ENCODE data around the gene MCM7. TPM values are rescaled to one million over a fixed set of nuclear protein-coding genes. Genes with fewer than 3 reads are reported as not detected.

MCM7 gene
- polyA plus RNA-seq, 1 of the 3 experiments (the other 2 are of a cell fraction) = 241 TPM

DNA sequence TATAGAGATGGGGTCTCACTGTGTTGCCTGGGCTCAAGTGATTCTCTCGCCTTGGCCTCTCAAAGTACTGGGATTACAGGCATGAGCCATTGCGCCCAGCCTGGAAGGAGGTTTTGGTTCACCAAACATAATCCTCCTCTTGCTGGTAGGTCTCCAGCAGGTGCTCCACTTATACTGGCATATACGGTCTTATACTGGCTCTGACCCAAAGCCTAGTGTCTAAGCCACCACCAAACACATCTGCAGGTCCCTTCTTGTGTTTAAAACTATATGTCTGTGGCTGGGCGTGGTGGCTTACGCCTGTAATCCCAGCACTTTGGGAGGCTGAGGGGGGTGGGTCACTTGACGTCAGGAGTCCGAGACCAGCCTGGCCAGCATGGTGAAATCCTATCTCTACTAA lies 30.9 kb upstream of the MCM7 start:
- Histone ChIP-seq H3K27ac (ENCODE audit: low read depth in 2 of 2, low read length in 1 of 2) (no peak overlapping the region), H3K27me3 (ENCODE audit: insufficient read depth) (no peaks in the 10 kb centered on the region), H3K4me1 (ENCODE audit: control insufficient read depth in 1 of 2, insufficient read depth in 2 of 2, low read depth in 1 of 2, low read length in 1 of 2) (peaks cover 5 to 10% of the 10 kb centered on the region in 2 experiments; a peak in 2 of 4 replicates), H3K9ac (no peak overlapping the region), H3K36me3 (replicated peaks in 1 of 2; ENCODE audit: control insufficient read depth in 1 of 2, insufficient read depth in 2 of 2, low read length in 1 of 2) (no peaks in the 10 kb centered on the region), H4K20me1 (ENCODE audit: insufficient read depth) (no peaks in the 10 kb centered on the region), H3K9me2 (no peaks in the 10 kb centered on the region), H3K4me3 (ENCODE audit: low read depth in 2 of 2, low read length in 1 of 2) (no peak overlapping the region), H3K79me2 (ENCODE audit: insufficient read depth) (no peaks in the 10 kb centered on the region), H3F3A (replicated peaks; ENCODE audit: insufficient read depth) (peaks cover 27% of the 10 kb centered on the region), H3K9me3 (no peaks in the 10 kb centered on the region), H3K4me2 (no peak overlapping the region), H2AFZ (ENCODE audit: low read depth) (no peak overlapping the region)
- TF ChIP-seq SIN3A (IDR thresholded peaks at IDR 0.05; ENCODE audit: borderline replicate concordance, low read depth, low read length) (no peak), FOXM1 (IDR thresholded peaks at IDR 0.05; ENCODE audit: low read depth) (no peak), FOXJ3 (CRISPR knock-in tag; IDR thresholded peaks at IDR 0.05) (no peak), MXI1 (IDR thresholded peaks at IDR 0.05; ENCODE audit: low read depth, low read length) (no peak), SMC3 (IDR thresholded peaks at IDR 0.05; ENCODE audit: low read depth, low read length) (no peak), CHD2 (IDR thresholded peaks at IDR 0.05; ENCODE audit: low read length, partially characterized antibody) (no peak), MEF2A (IDR thresholded peaks at IDR 0.05; ENCODE audit: borderline replicate concordance, low read depth) (no peak), RFX5 (IDR thresholded peaks at IDR 0.05; ENCODE audit: low read length) (no peak), TEAD4 (IDR thresholded peaks at IDR 0.05; ENCODE audit: borderline replicate concordance, insufficient read depth) (no peak), GATA2 (CRISPR knock-in tag; IDR thresholded peaks at IDR 0.05) (no peak), RAD21 (IDR thresholded peaks at IDR 0.05; ENCODE audit: low read length) (no peak), NRF1 (IDR thresholded peaks at IDR 0.05; ENCODE audit: low read depth, low read length) (no peak), TAF1 (IDR thresholded peaks at IDR 0.05; ENCODE audit: borderline replicate concordance, low read depth, low read length) (no peak)
- TF ChIP-seq, protein P1, sequence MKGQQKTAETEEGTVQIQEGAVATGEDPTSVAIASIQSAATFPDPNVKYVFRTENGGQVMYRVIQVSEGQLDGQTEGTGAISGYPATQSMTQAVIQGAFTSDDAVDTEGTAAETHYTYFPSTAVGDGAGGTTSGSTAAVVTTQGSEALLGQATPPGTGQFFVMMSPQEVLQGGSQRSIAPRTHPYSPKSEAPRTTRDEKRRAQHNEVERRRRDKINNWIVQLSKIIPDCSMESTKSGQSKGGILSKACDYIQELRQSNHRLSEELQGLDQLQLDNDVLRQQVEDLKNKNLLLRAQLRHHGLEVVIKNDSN (IDR thresholded peaks at IDR 0.05; ENCODE audit: borderline replicate concordance, low read depth) = no peak
- TF ChIP-seq, protein P2, sequence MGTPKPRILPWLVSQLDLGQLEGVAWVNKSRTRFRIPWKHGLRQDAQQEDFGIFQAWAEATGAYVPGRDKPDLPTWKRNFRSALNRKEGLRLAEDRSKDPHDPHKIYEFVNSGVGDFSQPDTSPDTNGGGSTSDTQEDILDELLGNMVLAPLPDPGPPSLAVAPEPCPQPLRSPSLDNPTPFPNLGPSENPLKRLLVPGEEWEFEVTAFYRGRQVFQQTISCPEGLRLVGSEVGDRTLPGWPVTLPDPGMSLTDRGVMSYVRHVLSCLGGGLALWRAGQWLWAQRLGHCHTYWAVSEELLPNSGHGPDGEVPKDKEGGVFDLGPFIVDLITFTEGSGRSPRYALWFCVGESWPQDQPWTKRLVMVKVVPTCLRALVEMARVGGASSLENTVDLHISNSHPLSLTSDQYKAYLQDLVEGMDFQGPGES (IDR thresholded peaks at IDR 0.05; ENCODE audit: low read depth, low read length) = no peak
- TF ChIP-seq, protein P3, sequence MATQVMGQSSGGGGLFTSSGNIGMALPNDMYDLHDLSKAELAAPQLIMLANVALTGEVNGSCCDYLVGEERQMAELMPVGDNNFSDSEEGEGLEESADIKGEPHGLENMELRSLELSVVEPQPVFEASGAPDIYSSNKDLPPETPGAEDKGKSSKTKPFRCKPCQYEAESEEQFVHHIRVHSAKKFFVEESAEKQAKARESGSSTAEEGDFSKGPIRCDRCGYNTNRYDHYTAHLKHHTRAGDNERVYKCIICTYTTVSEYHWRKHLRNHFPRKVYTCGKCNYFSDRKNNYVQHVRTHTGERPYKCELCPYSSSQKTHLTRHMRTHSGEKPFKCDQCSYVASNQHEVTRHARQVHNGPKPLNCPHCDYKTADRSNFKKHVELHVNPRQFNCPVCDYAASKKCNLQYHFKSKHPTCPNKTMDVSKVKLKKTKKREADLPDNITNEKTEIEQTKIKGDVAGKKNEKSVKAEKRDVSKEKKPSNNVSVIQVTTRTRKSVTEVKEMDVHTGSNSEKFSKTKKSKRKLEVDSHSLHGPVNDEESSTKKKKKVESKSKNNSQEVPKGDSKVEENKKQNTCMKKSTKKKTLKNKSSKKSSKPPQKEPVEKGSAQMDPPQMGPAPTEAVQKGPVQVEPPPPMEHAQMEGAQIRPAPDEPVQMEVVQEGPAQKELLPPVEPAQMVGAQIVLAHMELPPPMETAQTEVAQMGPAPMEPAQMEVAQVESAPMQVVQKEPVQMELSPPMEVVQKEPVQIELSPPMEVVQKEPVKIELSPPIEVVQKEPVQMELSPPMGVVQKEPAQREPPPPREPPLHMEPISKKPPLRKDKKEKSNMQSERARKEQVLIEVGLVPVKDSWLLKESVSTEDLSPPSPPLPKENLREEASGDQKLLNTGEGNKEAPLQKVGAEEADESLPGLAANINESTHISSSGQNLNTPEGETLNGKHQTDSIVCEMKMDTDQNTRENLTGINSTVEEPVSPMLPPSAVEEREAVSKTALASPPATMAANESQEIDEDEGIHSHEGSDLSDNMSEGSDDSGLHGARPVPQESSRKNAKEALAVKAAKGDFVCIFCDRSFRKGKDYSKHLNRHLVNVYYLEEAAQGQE (IDR thresholded peaks at IDR 0.05; ENCODE audit: low read depth, low read length) = no peak
- TF ChIP-seq, protein P4, sequence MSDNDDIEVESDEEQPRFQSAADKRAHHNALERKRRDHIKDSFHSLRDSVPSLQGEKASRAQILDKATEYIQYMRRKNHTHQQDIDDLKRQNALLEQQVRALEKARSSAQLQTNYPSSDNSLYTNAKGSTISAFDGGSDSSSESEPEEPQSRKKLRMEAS (IDR thresholded peaks at IDR 0.05; ENCODE audit: low read depth) = no peak
- ChIA-PET POLR2A (interaction anchor here (1.1 to 3.1 kb wide), 2 partner anchors 17 to 31 kb away, joined by 4 to 12 read pairs; partner anchors contain the start of genes AP4M1, LAMTOR4 and MCM7), CTCF (interaction anchor here (0.6 to 13.6 kb wide), 42 partner anchors 8 to 536 kb away, joined by 3 to 262 read pairs (median 6); partner anchors contain the start of genes AP4M1, CNPY4, GAL3ST4 and GPC2)
- WGBS (ENCODE audit: low lambda C conversion rate) = 72% methylated on average over 7 of the region's 7 CpGs
- no peak for DNase-seq

All from SK-N-SH (cell line).